Tibial nerve (tissue), 4 donors: Measurements from ENCODE around the gene BPI. TPM values are rescaled to one million over a fixed set of nuclear protein-coding genes. Genes with fewer than 3 reads are reported as not detected.
"Not testable (repeated sequence)": the region's sequence is repeated elsewhere in the genome, so short reads cannot be mapped to it uniquely, and the experiment has no call there.

Experiments
- DNase-seq, 2 donors: peaks; one replicate each; pipeline ENCODE4 v3.0.0-alpha.2; 2019; ENCODE audit warnings: low spot score in 2 of 2
- H3K27ac ChIP-seq, 4 donors: fragments of 200-600 bp; sonication (generic) in 3 of 4; one replicate each; pipeline ENCODE4 v1.5.1; 2017 to 2019; ENCODE audit warnings: mild to moderate bottlenecking in 1 of 4
- H3K27me3 ChIP-seq, 2 donors: fragments of 200-600 bp; sonication (generic) in 1 of 2; one replicate each; pipeline versions ENCODE4 v1.5.1 to v1.6.0; 2017 to 2019
- H3K36me3 ChIP-seq, 3 donors: fragments of 200-600 bp; sonication (generic); one replicate each; pipeline ENCODE4 v1.5.1; 2018 to 2019
- H3K4me1 ChIP-seq, 4 donors: fragments of 200-600 bp; sonication (generic) in 3 of 4; one replicate each; pipeline ENCODE4 v1.5.1; 2017 to 2019
- H3K4me3 ChIP-seq, 4 donors: fragments of 200-600 bp; sonication (generic) in 3 of 4; one replicate each; pipeline ENCODE4 v1.5.1; 2017 to 2019; ENCODE audit warnings: mild to moderate bottlenecking in 1 of 4, moderate library complexity in 1 of 4
- H3K9me3 ChIP-seq, 4 donors: fragments of 200-600 bp; sonication (generic) in 3 of 4; one replicate each; pipeline ENCODE4 v1.5.1; 2017 to 2019
- EP300 ChIP-seq, 2 donors: sonication (generic); formaldehyde crosslinking; IDR thresholded peaks; one replicate each; pipeline ENCODE4 v1.6.1; 2017; ENCODE audit warnings: antibody characterized with exemption in 2 of 2, mild to moderate bottlenecking in 1 of 2
- POLR2A ChIP-seq, 2 donors: fragments of 450-650 bp; IDR thresholded peaks; one replicate each; pipeline ENCODE4 v1.6.1; 2017; ENCODE audit warnings: antibody characterized with exemption in 2 of 2, mild to moderate bottlenecking in 2 of 2, moderate library complexity in 2 of 2
- WGBS, 2 donors: methylation state at CpG; one replicate each; pipeline ENCODE4 v1.1.5; 2018; 5-methylcytosine and 5-hydroxymethylcytosine counted together
- total RNA-seq, 4 donors: library from RNA; depleted of rRNA; stranded (reverse); fragments of >200 nt; gene quantifications; one replicate each; pipeline ENCODE4 v1.1.0, GENCODE V29; 2016
- TF ChIP-seq, protein P1 (sequence below), 5 experiments: fragments of 200-600 bp in 3 of 5; fragments of 450-650 bp in 2 of 5; sonication (generic) in 3 of 5; IDR thresholded peaks; one replicate each; pipeline ENCODE4 v1.5.1; 2016 to 2019; ENCODE audit warnings: antibody characterized with exemption in 5 of 5, mild to moderate bottlenecking in 3 of 5, moderate library complexity in 2 of 5

The BPI gene
- total RNA-seq, 4 donors from 2014 or later: 0.84 TPM; not detected in 3

DNA sequence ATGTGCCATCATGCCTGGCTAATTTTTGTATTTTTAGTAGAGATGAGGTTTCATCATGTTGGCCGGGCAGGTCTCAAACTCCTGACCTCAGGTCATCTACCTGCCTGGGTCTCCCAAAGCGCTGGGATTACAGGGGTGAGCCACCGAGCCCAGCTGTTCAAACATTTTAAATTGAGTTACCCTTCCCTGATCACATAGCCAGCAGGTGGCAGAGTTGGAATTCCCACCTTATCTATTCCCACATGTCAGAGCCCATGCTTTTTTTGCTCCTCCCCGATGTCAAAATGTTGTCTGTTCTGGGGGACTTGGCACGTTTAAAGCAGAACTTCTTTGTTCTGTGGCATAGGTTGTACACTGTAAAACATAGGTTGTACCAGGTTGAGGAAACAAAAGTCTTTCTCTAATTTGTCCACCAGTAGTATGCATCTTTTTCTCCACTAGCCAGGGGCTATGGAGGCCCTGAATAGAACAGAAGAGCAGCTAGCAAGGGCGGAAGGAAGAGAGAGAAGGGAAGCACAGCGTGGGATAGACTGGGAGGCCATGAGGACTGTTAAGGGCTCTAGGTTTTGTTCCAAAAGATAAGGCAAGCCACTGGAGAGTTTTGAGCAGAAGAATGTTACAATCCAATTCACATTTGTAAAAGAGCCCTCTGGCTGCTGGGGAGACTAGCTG, 35.0 kb downstream of the BPI start:
- peak in 1 of 2 donors; percentile 35 for DNase-seq
- Histone ChIP-seq H3K36me3 (no peaks in the 10 kb centered on the region), H3K27me3 (no peaks in the 10 kb centered on the region), H3K4me3 (no peak overlapping the region), H3K27ac (no peak overlapping the region), H3K9me3 (peaks cover 0 to 12% (median 0%) of the 10 kb centered on the region in 4 donors), H3K4me1 (peaks cover 0 to 58% (median 2%) of the 10 kb centered on the region in 4 donors)
- WGBS, 2 donors: 53 to 63% methylated on average over 7 of the region's 7 CpGs
- no peak for TF ChIP-seq POLR2A (IDR thresholded peaks at IDR 0.05)
- TF ChIP-seq, protein P1, sequence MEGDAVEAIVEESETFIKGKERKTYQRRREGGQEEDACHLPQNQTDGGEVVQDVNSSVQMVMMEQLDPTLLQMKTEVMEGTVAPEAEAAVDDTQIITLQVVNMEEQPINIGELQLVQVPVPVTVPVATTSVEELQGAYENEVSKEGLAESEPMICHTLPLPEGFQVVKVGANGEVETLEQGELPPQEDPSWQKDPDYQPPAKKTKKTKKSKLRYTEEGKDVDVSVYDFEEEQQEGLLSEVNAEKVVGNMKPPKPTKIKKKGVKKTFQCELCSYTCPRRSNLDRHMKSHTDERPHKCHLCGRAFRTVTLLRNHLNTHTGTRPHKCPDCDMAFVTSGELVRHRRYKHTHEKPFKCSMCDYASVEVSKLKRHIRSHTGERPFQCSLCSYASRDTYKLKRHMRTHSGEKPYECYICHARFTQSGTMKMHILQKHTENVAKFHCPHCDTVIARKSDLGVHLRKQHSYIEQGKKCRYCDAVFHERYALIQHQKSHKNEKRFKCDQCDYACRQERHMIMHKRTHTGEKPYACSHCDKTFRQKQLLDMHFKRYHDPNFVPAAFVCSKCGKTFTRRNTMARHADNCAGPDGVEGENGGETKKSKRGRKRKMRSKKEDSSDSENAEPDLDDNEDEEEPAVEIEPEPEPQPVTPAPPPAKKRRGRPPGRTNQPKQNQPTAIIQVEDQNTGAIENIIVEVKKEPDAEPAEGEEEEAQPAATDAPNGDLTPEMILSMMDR (IDR thresholded peaks at IDR 0.05): peak in 2 of 5 experiments; percentile 9 to 45

- not testable (repeated sequence) for H3K27me3 ChIP-seq, DNase-seq, H3K36me3 ChIP-seq, H3K27ac ChIP-seq, H3K4me3 ChIP-seq
- Histone ChIP-seq H3K4me1 (peaks cover 0 to 63% (median 3%) of the 10 kb centered on the region in 4 donors), H3K9me3 (peaks cover 0 to 12% (median 0%) of the 10 kb centered on the region in 4 donors)
- 84 to 90% methylated on average over 8 of the region's 8 CpGs for WGBS, 2 donors
These were observed 35.6 kb downstream of the BPI start for GRCh38 chr20:38339521-38339896.

DNA sequence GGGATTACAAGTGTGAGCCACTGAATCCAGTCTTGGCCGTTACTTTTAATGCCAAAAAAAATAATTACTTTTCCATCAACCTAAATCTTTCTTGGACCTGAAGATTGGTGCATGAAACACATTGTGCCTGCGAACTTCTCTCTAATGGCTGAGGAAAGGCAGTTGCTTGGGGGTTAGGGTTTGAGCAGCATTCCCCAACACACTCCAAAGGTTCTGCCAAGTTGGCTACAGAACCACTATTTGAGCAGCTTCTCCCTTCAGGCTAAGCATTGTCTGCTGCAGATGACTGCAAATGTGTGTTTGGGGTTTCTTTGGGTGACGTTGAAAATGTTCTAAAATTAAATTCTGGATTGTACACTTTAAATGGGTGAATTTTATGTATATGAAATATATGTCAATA, 36.0 kb downstream of the BPI start:
- TF ChIP-seq, protein P1 (IDR thresholded peaks at IDR 0.05): no peak
- no peak for TF ChIP-seq POLR2A (IDR thresholded peaks at IDR 0.05)
- Histone ChIP-seq H3K27me3 (no peaks in the 10 kb centered on the region), H3K4me3 (no peak overlapping the region), H3K4me1 (peaks cover 0 to 64% (median 3%) of the 10 kb centered on the region in 4 donors), H3K9me3 (peaks cover 0 to 12% (median 0%) of the 10 kb centered on the region in 4 donors), H3K27ac (no peak overlapping the region), H3K36me3 (no peaks in the 10 kb centered on the region)
- WGBS, 2 donors: 49 to 62% methylated on average over 3 of the region's 3 CpGs
- no peak for DNase-seq

- 89 to 92% methylated on average over 6 of the region's 6 CpGs for WGBS, 2 donors
- H3K27ac ChIP-seq: no peak overlapping the region
- TF ChIP-seq POLR2A (IDR thresholded peaks at IDR 0.05) (no peak), EP300 (IDR thresholded peaks at IDR 0.05) (no peak)
- TF ChIP-seq, protein P1 (IDR thresholded peaks at IDR 0.05): no peak
- peaks cover 0 to 12% (median 0%) of the 10 kb centered on the region in 4 donors for H3K9me3 ChIP-seq
- H3K27me3 ChIP-seq: no peaks in the 10 kb centered on the region
- no peaks in the 10 kb centered on the region for H3K36me3 ChIP-seq
- no peak for DNase-seq
- H3K4me1 ChIP-seq: peaks cover 0 to 69% (median 3%) of the 10 kb centered on the region in 4 donors
- no peak overlapping the region for H3K4me3 ChIP-seq
These were observed 36.7 kb downstream of the BPI start for GRCh38 chr20:38340693-38341092.

GRCh38 chr20:38342216-38342615, 38.3 kb downstream of the BPI start:
- Histone ChIP-seq H3K9me3 (peaks cover 0 to 12% (median 0%) of the 10 kb centered on the region in 4 donors), H3K4me1 (peaks cover 0 to 73% (median 6%) of the 10 kb centered on the region in 4 donors), H3K36me3 (no peaks in the 10 kb centered on the region), H3K4me3 (no peak overlapping the region), H3K27ac (peak overlapping the region in 2 of 4 donors; percentile 62 to 82), H3K27me3 (no peaks in the 10 kb centered on the region)
- TF ChIP-seq POLR2A (IDR thresholded peaks at IDR 0.05): no peak
- TF ChIP-seq, protein P1 (IDR thresholded peaks at IDR 0.05): no peak
- no peak for TF ChIP-seq EP300 (IDR thresholded peaks at IDR 0.05)
- DNase-seq: no peak
- 43 to 56% methylated on average over 7 of the region's 7 CpGs for WGBS, 2 donors
